IPS-15b (cell line): ENCODE data around the gene OVAAL.

Source experiments
- H3K27me3 ChIP-seq: one replicate; pipeline ENCODE4 v1.6.1; 2013; ENCODE audit warnings: low read length; ENCODE audit not compliant: control insufficient read depth, insufficient read depth
- H3K36me3 ChIP-seq: one replicate; pipeline ENCODE4 v1.6.1; 2013; ENCODE audit warnings: low read length; ENCODE audit not compliant: control insufficient read depth, insufficient read depth
- H3K4me1 ChIP-seq: one replicate; pipeline ENCODE4 v1.6.1; 2013; ENCODE audit warnings: mild to moderate bottlenecking, low read length; ENCODE audit not compliant: control insufficient read depth, insufficient read depth
- H3K4me3 ChIP-seq: one replicate; pipeline ENCODE4 v1.5.1; 2013; ENCODE audit warnings: low read depth, low read length
- H3K9ac ChIP-seq: one replicate; pipeline ENCODE4 v1.6.1; 2013; ENCODE audit warnings: low read depth, mild to moderate bottlenecking, low read length
- H3K9me3 ChIP-seq: one replicate; pipeline ENCODE4 v1.6.1; 2013; ENCODE audit warnings: mild to moderate bottlenecking, low read length; ENCODE audit not compliant: control insufficient read depth, insufficient read depth

OVAAL gene

DNA sequence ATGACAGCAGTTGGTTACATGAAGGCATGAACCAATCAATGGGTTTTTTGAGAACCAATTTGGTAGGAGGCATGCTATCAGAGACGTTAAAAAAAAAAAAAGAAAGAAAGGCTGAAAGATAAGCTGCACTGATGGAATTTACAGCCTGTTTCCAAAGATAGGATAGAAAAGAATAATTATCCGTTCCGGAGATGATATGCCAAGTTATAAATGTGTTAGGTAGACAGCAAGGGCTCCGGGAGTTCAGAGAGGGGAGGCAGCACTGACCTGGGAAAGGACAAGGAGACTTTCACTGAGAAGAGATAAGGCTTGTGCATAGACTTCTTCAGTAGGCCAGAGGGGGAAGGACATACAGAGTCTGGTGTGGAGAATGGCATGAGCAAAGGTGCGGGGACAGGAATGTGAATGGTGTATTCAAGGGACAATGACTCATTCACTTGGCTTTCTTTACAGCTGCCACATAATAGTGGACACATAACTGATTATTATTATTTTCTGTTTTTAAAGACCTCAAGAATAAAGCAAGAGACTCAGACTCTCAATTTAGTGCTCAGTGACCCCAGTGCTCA lies 31.6 kb upstream of the OVAAL start:
- Histone ChIP-seq H3K27me3 (no peaks in the 10 kb centered on the region), H3K4me3 (no peak overlapping the region), H3K9ac (no peak overlapping the region)

DNA sequence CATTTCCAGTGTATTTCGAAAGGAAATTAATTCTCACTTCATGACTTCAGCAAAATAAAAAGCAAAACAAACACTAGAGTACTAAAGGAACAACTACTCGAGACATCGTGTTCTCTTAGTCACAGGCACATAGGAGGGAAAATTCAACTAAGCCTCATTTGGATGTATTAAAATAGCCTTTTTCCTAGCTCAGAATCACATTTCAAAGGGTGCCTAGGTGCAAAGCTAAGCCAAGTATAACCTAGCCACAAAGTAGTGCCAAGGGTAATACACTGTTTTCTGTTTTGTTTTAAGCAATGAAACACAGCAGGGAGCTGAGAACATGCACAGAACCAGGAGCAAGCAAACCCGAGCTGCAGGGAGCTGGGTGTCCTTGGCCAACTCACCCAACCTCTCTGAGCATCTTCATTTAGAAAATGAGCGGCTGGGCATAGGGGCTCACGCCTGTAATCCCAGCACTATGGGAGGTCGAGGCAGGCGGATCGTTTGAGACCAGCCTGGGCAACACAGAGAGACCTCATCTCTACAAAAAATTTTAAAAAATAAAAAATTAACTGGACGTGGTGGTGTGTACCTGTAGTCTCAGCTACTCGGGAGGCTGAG lies 29.8 kb upstream of the OVAAL start:
- Histone ChIP-seq H3K9ac (no peak overlapping the region), H3K4me3 (no peak overlapping the region), H3K27me3 (no peaks in the 10 kb centered on the region), H3K4me1 (no peaks in the 10 kb centered on the region), H3K36me3 (no peaks in the 10 kb centered on the region), H3K9me3 (no peaks in the 10 kb centered on the region)

More for the DNA sequence above, 31.6 kb upstream of the OVAAL start:
- Histone ChIP-seq H3K4me1 (peaks cover 4% of the 10 kb centered on the region), H3K36me3 (no peaks in the 10 kb centered on the region), H3K9me3 (no peaks in the 10 kb centered on the region)

DNA sequence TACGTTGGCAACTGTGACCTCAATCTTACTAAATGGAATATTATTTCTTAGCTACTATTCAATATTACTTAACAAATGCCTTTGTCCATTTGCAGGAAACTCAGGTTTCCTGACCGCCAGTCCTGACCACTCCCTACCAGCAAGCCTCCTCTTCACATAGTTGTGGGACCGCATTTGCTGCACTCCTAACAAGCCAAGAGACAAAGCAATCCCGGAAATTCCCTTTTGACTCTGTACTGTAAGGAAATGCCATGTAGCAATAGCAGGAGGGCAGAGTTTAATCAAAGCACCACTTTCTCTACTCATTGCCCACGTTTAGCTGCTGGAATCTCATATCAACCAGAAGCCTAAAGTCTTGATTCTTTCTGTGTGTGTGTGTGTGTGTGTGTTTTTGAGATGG lies 28.3 kb upstream of the OVAAL start:
- H3K36me3 ChIP-seq, result no peaks in the 10 kb centered on the region

DNA sequence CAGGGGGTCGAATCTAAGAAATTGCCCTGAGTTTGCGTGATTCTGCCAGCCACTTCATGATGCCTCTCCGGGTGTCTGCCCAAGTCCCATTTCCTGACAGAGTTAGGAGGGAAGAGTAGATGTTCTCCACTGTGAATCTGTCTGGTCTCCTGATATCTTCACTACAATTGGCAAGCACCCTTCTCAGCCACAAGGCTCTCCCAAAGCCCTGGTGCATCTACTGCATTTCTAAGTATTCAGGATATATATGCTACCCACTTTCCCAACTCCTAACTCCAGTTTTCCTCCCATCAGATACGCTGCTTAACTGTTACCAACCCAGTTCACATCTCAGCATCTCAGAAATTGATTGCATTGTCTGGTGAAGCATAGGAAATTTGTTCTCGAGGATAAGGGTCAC lies 25.9 kb upstream of the OVAAL start:
- no peaks in the 10 kb centered on the region for H3K36me3 ChIP-seq
- no peaks in the 10 kb centered on the region for H3K9me3 ChIP-seq
- H3K27me3 ChIP-seq, result no peaks in the 10 kb centered on the region
- no peak overlapping the region for H3K9ac ChIP-seq
- no peaks in the 10 kb centered on the region for H3K4me1 ChIP-seq
- no peak overlapping the region for H3K4me3 ChIP-seq

More for the DNA sequence above, 28.3 kb upstream of the OVAAL start:
- Histone ChIP-seq H3K4me3 (no peak overlapping the region), H3K27me3 (no peaks in the 10 kb centered on the region), H3K4me1 (no peaks in the 10 kb centered on the region), H3K9me3 (no peaks in the 10 kb centered on the region), H3K9ac (no peak overlapping the region)

DNA sequence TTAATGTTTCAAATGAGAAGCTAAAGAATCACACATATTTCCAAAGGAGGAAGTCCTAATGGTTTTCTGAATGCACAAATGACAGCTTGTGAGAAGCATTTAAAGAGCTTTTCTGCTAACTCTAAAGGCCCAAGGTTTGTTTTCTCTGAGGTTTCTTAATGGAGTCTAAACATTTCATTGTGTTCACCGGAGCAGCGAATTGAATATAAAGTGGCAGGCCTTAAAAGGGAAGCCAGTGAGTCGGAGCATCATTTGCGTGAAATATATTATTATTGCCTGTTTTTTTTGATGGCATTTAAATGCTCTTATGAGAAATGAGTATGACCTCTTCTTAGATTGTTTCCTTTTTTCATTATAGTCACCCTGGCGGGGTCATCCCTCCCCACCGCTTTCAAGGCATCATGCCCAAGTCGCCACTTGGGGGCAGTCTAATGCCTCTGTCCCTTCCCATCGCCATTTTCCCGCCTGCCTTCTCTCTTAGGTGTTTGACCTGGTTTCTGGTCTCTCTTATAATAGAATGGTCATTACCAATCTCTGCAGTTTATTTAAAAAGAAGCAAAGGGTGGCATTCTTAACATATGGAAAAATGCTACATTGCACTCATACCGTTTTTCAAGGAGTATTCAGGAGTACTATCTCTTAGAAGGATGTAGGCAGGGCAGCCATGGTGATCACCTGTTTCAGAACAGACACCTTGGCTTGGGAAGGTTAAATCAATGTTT lies 25.3 kb upstream of the OVAAL start:
- Histone ChIP-seq H3K4me3 (no peak overlapping the region), H3K9ac (no peak overlapping the region)

DNA sequence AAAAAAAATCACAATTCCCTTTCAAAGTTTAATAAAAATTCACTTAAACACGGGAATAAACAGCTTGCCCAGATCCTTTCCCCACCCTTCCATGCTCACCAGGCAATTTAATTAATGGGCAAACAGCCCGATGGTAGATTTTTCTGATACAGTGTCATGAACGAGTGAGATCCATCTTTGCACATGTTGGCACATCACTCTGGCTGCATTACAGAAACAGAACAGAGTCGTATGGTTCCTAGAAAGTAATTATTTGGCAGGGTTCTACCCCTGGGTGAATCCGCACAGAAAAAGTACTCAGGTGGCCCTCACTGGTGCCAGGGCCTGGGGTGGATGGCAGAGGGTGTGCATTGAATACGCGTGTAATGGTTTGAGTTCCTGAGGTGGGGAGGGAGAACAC lies 24.6 kb upstream of the OVAAL start:
- Histone ChIP-seq H3K4me1 (no peaks in the 10 kb centered on the region), H3K27me3 (no peaks in the 10 kb centered on the region), H3K36me3 (no peaks in the 10 kb centered on the region), H3K9me3 (no peaks in the 10 kb centered on the region), H3K9ac (no peak overlapping the region), H3K4me3 (no peak overlapping the region)

More for the DNA sequence above, 25.3 kb upstream of the OVAAL start:
- Histone ChIP-seq H3K36me3 (no peaks in the 10 kb centered on the region), H3K27me3 (no peaks in the 10 kb centered on the region), H3K9me3 (no peaks in the 10 kb centered on the region), H3K4me1 (no peaks in the 10 kb centered on the region)

DNA sequence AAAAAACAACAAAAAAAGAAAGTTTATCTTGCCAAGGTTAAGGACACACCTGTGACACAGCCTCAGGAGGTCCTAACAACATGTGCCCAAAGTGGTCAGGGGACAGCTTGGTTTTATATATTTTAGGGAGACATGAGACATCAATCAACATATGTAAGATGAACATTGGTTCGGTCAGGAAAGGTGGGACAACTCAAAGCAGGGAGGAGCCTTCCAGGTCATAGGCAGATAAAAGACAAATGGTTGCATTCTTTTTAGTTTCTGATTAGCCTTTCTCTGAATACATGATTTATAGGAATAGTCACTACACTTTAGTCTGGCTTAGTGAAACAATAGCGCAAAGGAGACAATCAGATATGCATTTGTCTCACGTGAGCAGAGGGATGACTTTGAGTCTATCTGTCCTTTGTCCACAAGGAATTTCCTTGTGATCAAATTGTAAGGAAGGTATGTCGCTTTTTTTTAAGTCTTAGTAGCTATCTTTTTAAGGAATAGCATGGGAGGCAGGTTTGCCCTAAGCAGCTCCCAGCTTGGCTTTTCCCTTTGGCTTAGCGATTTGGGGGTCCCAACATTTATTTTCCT lies 23.3 kb upstream of the OVAAL start:
- Histone ChIP-seq H3K27me3 (no peaks in the 10 kb centered on the region), H3K36me3 (no peaks in the 10 kb centered on the region), H3K4me3 (no peak overlapping the region)

DNA sequence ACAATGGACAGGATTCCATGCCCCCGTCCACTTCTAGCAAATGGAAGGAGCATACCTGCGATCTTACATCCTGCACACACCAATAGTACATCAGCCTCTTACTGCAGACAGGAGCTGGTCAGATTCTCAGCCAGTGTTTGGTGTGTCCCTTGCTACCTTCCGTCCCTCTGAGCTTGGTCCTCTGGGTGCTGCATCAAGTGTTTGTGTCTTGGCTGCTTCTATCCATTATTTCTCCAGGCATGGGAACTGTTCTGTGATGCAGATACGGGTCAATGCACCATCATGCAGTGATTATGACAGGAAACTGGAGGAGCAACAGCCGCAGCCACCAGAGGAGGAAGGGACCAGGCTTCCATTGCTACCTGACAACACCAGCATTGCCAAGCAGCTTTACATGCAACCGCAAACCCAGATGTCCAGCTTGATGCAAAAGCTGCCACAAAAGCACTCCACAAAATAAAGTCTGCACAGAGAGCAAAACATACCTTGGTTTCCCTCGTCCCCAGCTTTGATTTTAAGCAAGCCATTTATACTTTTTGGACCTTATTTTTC lies 21.9 kb upstream of the OVAAL start:
- Histone ChIP-seq H3K4me1 (no peaks in the 10 kb centered on the region), H3K9me3 (no peaks in the 10 kb centered on the region), H3K9ac (no peak overlapping the region), H3K4me3 (no peak overlapping the region), H3K27me3 (no peaks in the 10 kb centered on the region), H3K36me3 (no peaks in the 10 kb centered on the region)

More for the DNA sequence above, 23.3 kb upstream of the OVAAL start:
- H3K9ac ChIP-seq, result no peak overlapping the region
- H3K9me3 ChIP-seq, result no peaks in the 10 kb centered on the region
- no peaks in the 10 kb centered on the region for H3K4me1 ChIP-seq

DNA sequence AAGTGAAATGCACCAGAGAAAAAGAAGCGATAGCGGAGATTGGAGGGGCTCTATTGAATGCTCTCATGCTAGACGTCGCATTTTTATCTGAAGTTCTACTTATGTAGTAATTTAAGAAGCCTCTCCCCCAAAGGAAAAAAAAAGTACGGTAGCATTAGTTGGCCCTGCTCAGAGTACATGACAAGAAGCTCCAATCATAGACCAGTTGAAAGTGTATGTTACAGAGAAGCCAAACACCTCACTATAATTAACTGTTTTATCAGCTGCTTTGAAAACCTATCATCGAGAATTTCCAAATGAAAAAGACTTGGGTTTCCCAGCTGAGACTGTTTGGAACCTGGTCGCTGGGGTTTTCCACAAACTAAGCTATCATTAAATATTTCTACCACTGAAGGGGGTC lies 19.6 kb upstream of the OVAAL start:
- Histone ChIP-seq H3K4me1 (peaks cover 4% of the 10 kb centered on the region), H3K36me3 (no peaks in the 10 kb centered on the region), H3K4me3 (no peak overlapping the region), H3K9ac (no peak overlapping the region), H3K27me3 (no peaks in the 10 kb centered on the region), H3K9me3 (no peaks in the 10 kb centered on the region)

DNA sequence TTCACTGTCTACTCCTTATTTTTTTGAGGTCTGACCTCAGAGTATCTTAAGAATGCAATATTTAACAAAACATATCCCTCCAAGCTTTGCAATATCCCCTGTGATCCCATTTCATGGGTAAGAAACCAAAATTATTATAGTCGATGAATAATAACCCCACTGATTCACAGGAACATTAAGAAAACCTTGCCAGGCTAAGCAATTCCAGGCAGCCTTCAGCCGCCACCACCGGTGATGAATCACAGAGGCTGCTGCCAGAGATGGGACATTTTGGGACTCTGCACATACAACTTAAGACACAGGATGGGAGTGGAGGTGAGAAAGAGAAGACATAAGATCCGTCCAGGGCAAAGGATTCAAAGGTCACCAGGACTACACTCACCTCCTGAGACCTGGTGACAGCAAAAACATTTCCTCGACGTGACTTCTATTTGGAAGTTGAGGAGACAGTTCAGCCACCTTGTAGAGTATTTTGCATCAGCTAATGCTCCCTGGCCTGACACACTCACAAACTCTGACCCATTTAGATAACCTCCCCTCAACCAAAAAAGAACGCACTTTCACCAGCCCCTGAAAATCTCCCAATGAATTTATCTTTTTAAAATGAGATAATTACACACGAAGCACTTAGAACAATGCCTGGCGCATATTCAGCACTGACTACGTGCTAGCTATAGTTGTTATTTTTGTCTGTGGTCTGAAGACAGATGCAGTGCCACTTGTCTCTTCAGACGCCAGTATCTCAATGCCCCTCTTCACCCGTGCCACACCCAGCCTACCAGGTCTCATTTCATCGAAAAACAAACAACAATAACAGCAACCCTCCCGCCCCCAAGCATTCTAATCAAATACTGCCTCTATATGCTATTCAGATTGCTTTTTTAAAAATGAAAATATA lies 17.8 kb upstream of the OVAAL start:
- H3K27me3 ChIP-seq, result no peaks in the 10 kb centered on the region
- H3K4me3 ChIP-seq, result no peak overlapping the region
- no peaks in the 10 kb centered on the region for H3K9me3 ChIP-seq
- H3K4me1 ChIP-seq, result peaks cover 4% of the 10 kb centered on the region
- no peaks in the 10 kb centered on the region for H3K36me3 ChIP-seq
- H3K9ac ChIP-seq, result no peak overlapping the region
